T47D (cell line): Measurements from ENCODE around the gene LRRC15.

Experiments
- DNase-seq, 2 experiments: peaks; one replicate each; pipeline versions ENCODE4 v3.0.0 to v3.0.0-alpha.2; 2011 to 2012; ENCODE audit warnings: low read depth in 1 of 2, low spot score in 1 of 2
- JUND ChIP-seq: IDR thresholded peaks from 2 replicates; pipeline ENCODE4 v1.6.1; 2012; ENCODE audit warnings: low read depth
- in situ Hi-C: cut with HindIII; loops from 2 replicates; pipeline ENCODE4 v1.10.0; 2016; ENCODE audit warnings: low sequenced_read_pairs, low pct_unique_long_range_greater_than_20kb

Gene LRRC15

DNA sequence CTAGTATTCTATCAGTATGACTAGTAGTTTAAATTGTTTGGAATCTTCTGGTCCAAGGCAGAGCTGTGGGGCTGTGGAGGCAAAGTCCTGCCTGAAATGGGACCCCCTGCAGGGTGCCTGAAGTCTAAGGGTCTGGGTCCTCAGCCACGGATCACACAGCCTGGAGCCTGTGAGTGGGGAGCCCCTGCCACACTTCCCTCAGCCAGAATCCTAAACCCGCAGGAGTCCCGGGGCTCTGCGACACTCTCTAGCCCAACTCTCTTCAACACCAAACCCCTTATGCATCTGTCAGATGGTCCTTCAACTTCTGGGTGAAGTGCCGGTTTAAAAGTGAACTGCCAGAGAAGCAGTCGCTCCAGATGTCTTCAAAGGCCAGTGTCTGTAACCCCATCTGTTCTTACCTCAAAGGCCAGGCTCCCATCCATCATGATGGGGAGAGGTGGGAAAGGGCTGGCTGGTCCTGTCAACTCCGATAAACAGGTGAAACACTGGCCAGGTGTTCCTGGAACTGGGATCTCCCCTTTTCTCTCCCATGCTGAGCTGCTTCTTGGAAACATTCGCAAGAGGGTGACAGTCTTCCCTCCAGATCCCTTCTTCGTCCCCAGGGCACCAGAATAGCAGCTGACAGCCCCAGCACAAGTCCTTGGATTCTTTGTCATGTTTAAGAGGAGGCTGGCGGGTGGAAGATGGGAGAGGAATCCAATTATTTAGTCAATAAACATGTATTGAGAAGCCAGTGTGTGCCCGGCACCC, 64.0 kb downstream of the LRRC15 start:
- TF ChIP-seq JUND: no peak
- DNase-seq: no peak
- in situ Hi-C loops: no loop called here
